SK-N-SH (cell line): ENCODE results near the gene C13orf46. TPM values are rescaled to one million over a fixed set of nuclear protein-coding genes. Genes with fewer than 3 reads are reported as not detected.

Experiments
- CTCF ChIA-PET: fragments of 300-600, 350-600 bp; formaldehyde crosslinking; extraction: SDS; loops from one replicate; lab custom pipeline; 2021; lab: Yijun Ruan, JAX
- POLR2A ChIA-PET: fragments of 350-600 bp; sonication (Branson Sonifier 250); formaldehyde crosslinking; extraction: SDS; loops from one replicate; lab custom pipeline; 2020; ENCODE audit warnings: antibody characterized with exemption, inconsistent platforms; lab: Yijun Ruan, JAX
- DNase-seq: peaks from one replicate; pipeline ENCODE4 v3.0.0; 2012
- H2AFZ ChIP-seq: fragments of 200-600 bp; sonication (generic); 2 replicates; pipeline ENCODE4 v1.8.1; 2016; ENCODE audit warnings: antibody characterized with exemption, mild to moderate bottlenecking, low read depth
- H3F3A ChIP-seq: fragments of 200-600 bp; sonication (generic); replicated peaks from 2 replicates; pipeline ENCODE3; 2016; ENCODE audit warnings: antibody characterized with exemption, mild to moderate bottlenecking; ENCODE audit not compliant: insufficient read depth
- H3K27ac ChIP-seq, 2 experiments: fragments of 200-500 bp in 1 of 2; fragments of 200-600 bp in 1 of 2; sonication (Bioruptor generic) in 1 of 2; sonication (generic), shearing (Covaris generic) in 1 of 2; 2 replicates each; pipeline versions ENCODE4 v1.5.1 to v1.6.1; 2014 to 2016; ENCODE audit warnings: low read depth in 2 of 2, inconsistent platforms in 1 of 2, low read length in 1 of 2, mild to moderate bottlenecking in 1 of 2, mixed read lengths in 1 of 2
- H3K27me3 ChIP-seq: fragments of 200-600 bp; sonication (generic), shearing (Covaris generic); 2 replicates; pipeline ENCODE4 v1.6.1; 2016; ENCODE audit warnings: mixed run types; ENCODE audit not compliant: insufficient read depth
- H3K36me3 ChIP-seq, 2 experiments: fragments of 200-500 bp in 1 of 2; fragments of 200-600 bp in 1 of 2; sonication (Bioruptor generic) in 1 of 2; sonication (generic) in 1 of 2; replicated peaks in 1 of 2; 2 replicates each; pipeline versions ENCODE3 to v1.5.1; 2014 to 2016; ENCODE audit warnings: low read length in 1 of 2, mild to moderate bottlenecking in 1 of 2; ENCODE audit not compliant: insufficient read depth in 2 of 2, control insufficient read depth in 1 of 2
- H3K4me1 ChIP-seq, 2 experiments: fragments of 200-500 bp in 1 of 2; fragments of 200-600 bp in 1 of 2; sonication (Bioruptor generic) in 1 of 2; sonication (generic), shearing (Covaris generic) in 1 of 2; 2 replicates each; pipeline versions ENCODE4 v1.5.1 to v1.6.1; 2014 to 2016; ENCODE audit warnings: low read depth in 1 of 2, low read length in 1 of 2, mixed run types in 1 of 2; ENCODE audit not compliant: insufficient read depth in 2 of 2, control insufficient read depth in 1 of 2
- H3K4me2 ChIP-seq: fragments of 200-600 bp; sonication (generic), shearing (Covaris generic); 2 replicates; pipeline ENCODE4 v1.6.1; 2017; ENCODE audit warnings: mixed run types
- H3K4me3 ChIP-seq, 2 experiments: fragments of 200-500 bp in 1 of 2; fragments of 200-600 bp in 1 of 2; sonication (Bioruptor generic) in 1 of 2; sonication (generic), shearing (Covaris generic) in 1 of 2; 2 replicates each; pipeline versions ENCODE4 v1.5.1 to v1.8.1; 2014 to 2016; ENCODE audit warnings: low read depth in 2 of 2, inconsistent platforms in 1 of 2, low read length in 1 of 2, mild to moderate bottlenecking in 1 of 2, mixed read lengths in 1 of 2, moderate library complexity in 1 of 2
- H3K79me2 ChIP-seq: fragments of 200-600 bp; sonication (generic); 2 replicates; pipeline ENCODE4 v1.8.1; 2017; ENCODE audit warnings: mild to moderate bottlenecking; ENCODE audit not compliant: insufficient read depth
- H3K9ac ChIP-seq: fragments of 200-600 bp; sonication (generic); 2 replicates; pipeline ENCODE4 v1.6.1; 2017; ENCODE audit warnings: mixed run types
- H3K9me2 ChIP-seq: fragments of 200-600 bp; sonication (generic); 2 replicates; pipeline ENCODE4 v1.6.1; 2017; ENCODE audit warnings: mixed run types
- H3K9me3 ChIP-seq: fragments of 200-600 bp; sonication (generic); 2 replicates; pipeline ENCODE4 v1.6.1; 2017; ENCODE audit warnings: mixed run types, mild to moderate bottlenecking, moderate library complexity
- H4K20me1 ChIP-seq: fragments of 200-600 bp; sonication (generic); 2 replicates; pipeline ENCODE4 v1.6.1; 2017; ENCODE audit warnings: mild to moderate bottlenecking, mixed run types; ENCODE audit not compliant: insufficient read depth
- CHD2 ChIP-seq: fragments of 150-350 bp; IDR thresholded peaks from 2 replicates; pipeline ENCODE4 v1.6.1; 2018; ENCODE audit warnings: low read length; ENCODE audit not compliant: partially characterized antibody
- CTCF ChIP-seq: fragments of 200-600 bp; sonication (generic); IDR thresholded peaks from 2 replicates; pipeline ENCODE4 v1.6.1; 2017; ENCODE audit warnings: antibody characterized with exemption, mild to moderate bottlenecking, moderate library complexity
- EP300 ChIP-seq, 2 experiments: IDR thresholded peaks; 2 replicates each; pipeline versions ENCODE4 v1.4.0 to v1.6.1; 2012; ENCODE audit warnings: borderline replicate concordance in 1 of 2, low read depth in 1 of 2, low read length in 1 of 2
- EZH2phosphoT487 ChIP-seq: fragments of 200-600 bp; sonication (generic); IDR thresholded peaks from 2 replicates; pipeline ENCODE4 v1.6.1; 2017; ENCODE audit warnings: low read depth, mixed run types, mild to moderate bottlenecking, antibody characterized with exemption, moderate library complexity, borderline replicate concordance
- FOSL2 ChIP-seq: IDR thresholded peaks from 2 replicates; pipeline ENCODE4 v1.4.0; 2012; ENCODE audit warnings: low read depth, mild to moderate bottlenecking, moderate library complexity, borderline replicate concordance
- FOXM1 ChIP-seq: IDR thresholded peaks from 2 replicates; pipeline ENCODE4 v1.4.0; 2012; ENCODE audit warnings: low read depth, mild to moderate bottlenecking
- GATA2 ChIP-seq: sonication (generic); formaldehyde crosslinking; IDR thresholded peaks from 2 replicates; pipeline ENCODE4 v1.5.0; 2020; ENCODE audit warnings: mild to moderate bottlenecking, missing genetic modification reagents
- JUND ChIP-seq: IDR thresholded peaks from 2 replicates; pipeline ENCODE4 v1.4.0; 2012
- MXI1 ChIP-seq: IDR thresholded peaks from 2 replicates; pipeline ENCODE4 v1.6.1; 2012; ENCODE audit warnings: mild to moderate bottlenecking, low read depth, low read length, improper control_type of control experiment
- NFIC ChIP-seq: IDR thresholded peaks from 2 replicates; pipeline ENCODE4 v1.4.0; 2012; ENCODE audit warnings: borderline replicate concordance
- NRF1 ChIP-seq: IDR thresholded peaks from 2 replicates; pipeline ENCODE4 v1.6.1; 2012; ENCODE audit warnings: low read depth, mild to moderate bottlenecking, low read length
- RAD21 ChIP-seq: IDR thresholded peaks from 2 replicates; pipeline ENCODE4 v1.6.1; 2012; ENCODE audit warnings: mild to moderate bottlenecking, low read length
- SIN3A ChIP-seq: IDR thresholded peaks from 2 replicates; pipeline ENCODE4 v1.6.1; 2012; ENCODE audit warnings: low read depth, mild to moderate bottlenecking, low read length, moderate library complexity, borderline replicate concordance
- TCF12 ChIP-seq: IDR thresholded peaks from 2 replicates; pipeline ENCODE4 v1.4.0; 2012
- TEAD4 ChIP-seq: IDR thresholded peaks from 2 replicates; pipeline ENCODE4 v1.4.0; 2012; ENCODE audit warnings: mild to moderate bottlenecking, borderline replicate concordance; ENCODE audit not compliant: insufficient read depth
- USF1 ChIP-seq: IDR thresholded peaks from 2 replicates; pipeline ENCODE4 v1.4.0; 2012; ENCODE audit warnings: low read depth, borderline replicate concordance
- YY1 ChIP-seq: IDR thresholded peaks from 2 replicates; pipeline ENCODE4 v1.4.0; 2012; ENCODE audit warnings: low read depth, mild to moderate bottlenecking
- WGBS: methylation state at CpG from one replicate; pipeline ENCODE4 v1.1.6; 2017; ENCODE audit warnings: low lambda C conversion rate; 5-methylcytosine and 5-hydroxymethylcytosine counted together
- polyA plus RNA-seq, 3 experiments: library from polyadenylated mRNA; depleted of rRNA; stranded (reverse); fragments of >200 nt; gene quantifications; 2 replicates each; pipeline ENCODE4 v1.2.3, GENCODE V29; 2012
- TF ChIP-seq, protein P1 (sequence below): fragments of 150-350 bp; IDR thresholded peaks from 2 replicates; pipeline ENCODE4 v1.6.1; 2016; ENCODE audit warnings: mild to moderate bottlenecking, low read depth, low read length
- TF ChIP-seq, protein P2 (sequence below): fragments of 150-350 bp; IDR thresholded peaks from 2 replicates; pipeline ENCODE4 v1.6.1; 2017; ENCODE audit warnings: antibody characterized with exemption, low read length, low read depth, borderline replicate concordance
- TF ChIP-seq, protein P3 (sequence below): IDR thresholded peaks from 2 replicates; pipeline ENCODE4; 2012

The C13orf46 gene
- polyA plus RNA-seq, 1 of the 3 experiments (the other 2 are of a cell fraction) = 1.7 TPM

GRCh38 chr13:113915786-113916329 lies 58.0 kb downstream of the C13orf46 start:
- Histone ChIP-seq H3K4me2 (no peak overlapping the region), H4K20me1 (no peaks in the 10 kb centered on the region), H3K4me1 (no peaks in the 10 kb centered on the region), H3K9me2 (no peaks in the 10 kb centered on the region), H3K4me3 (no peak overlapping the region), H3K9me3 (peaks cover 11% of the 10 kb centered on the region), H3F3A (peaks cover 7% of the 10 kb centered on the region), H2AFZ (no peak overlapping the region), H3K27me3 (no peaks in the 10 kb centered on the region), H3K36me3 (peaks cover 0 to 4% of the 10 kb centered on the region in 2 experiments), H3K9ac (no peak overlapping the region), H3K27ac (no peak overlapping the region), H3K79me2 (no peaks in the 10 kb centered on the region)
- ChIA-PET CTCF (interaction anchor here (1.2 kb wide), 1 partner anchor 26 kb away, joined by 3 read pairs; no protein-coding TSS in a partner anchor), POLR2A (no interaction called here)
- no peak for TF ChIP-seq CTCF
- no peak for TF ChIP-seq YY1
- no peak for TF ChIP-seq JUND
- TF ChIP-seq CHD2 = no peak
- no peak for TF ChIP-seq FOXM1
- TF ChIP-seq EZH2phosphoT487 = no peak
- TF ChIP-seq RAD21 = no peak
- TF ChIP-seq EP300 (IDR thresholded peaks at IDR 0.05; ENCODE audit: borderline replicate concordance in 1 of 2, low read depth in 1 of 2, low read length in 1 of 2) = no peak
- TF ChIP-seq TEAD4 = no peak
- TF ChIP-seq, protein P1, sequence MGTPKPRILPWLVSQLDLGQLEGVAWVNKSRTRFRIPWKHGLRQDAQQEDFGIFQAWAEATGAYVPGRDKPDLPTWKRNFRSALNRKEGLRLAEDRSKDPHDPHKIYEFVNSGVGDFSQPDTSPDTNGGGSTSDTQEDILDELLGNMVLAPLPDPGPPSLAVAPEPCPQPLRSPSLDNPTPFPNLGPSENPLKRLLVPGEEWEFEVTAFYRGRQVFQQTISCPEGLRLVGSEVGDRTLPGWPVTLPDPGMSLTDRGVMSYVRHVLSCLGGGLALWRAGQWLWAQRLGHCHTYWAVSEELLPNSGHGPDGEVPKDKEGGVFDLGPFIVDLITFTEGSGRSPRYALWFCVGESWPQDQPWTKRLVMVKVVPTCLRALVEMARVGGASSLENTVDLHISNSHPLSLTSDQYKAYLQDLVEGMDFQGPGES = no peak
- TF ChIP-seq, protein P2, sequence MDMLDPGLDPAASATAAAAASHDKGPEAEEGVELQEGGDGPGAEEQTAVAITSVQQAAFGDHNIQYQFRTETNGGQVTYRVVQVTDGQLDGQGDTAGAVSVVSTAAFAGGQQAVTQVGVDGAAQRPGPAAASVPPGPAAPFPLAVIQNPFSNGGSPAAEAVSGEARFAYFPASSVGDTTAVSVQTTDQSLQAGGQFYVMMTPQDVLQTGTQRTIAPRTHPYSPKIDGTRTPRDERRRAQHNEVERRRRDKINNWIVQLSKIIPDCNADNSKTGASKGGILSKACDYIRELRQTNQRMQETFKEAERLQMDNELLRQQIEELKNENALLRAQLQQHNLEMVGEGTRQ = no peak
- no peak for TF ChIP-seq TCF12
- no peak for TF ChIP-seq USF1
- no peak for TF ChIP-seq NFIC
- TF ChIP-seq GATA2 (CRISPR knock-in tag) = no peak
- TF ChIP-seq FOSL2 = no peak
- TF ChIP-seq, protein P3, sequence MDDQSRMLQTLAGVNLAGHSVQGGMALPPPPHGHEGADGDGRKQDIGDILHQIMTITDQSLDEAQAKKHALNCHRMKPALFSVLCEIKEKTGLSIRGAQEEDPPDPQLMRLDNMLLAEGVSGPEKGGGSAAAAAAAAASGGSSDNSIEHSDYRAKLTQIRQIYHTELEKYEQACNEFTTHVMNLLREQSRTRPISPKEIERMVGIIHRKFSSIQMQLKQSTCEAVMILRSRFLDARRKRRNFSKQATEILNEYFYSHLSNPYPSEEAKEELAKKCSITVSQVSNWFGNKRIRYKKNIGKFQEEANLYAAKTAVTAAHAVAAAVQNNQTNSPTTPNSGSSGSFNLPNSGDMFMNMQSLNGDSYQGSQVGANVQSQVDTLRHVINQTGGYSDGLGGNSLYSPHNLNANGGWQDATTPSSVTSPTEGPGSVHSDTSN = no peak
- TF ChIP-seq NRF1 = no peak
- no peak for TF ChIP-seq MXI1
- TF ChIP-seq SIN3A = no peak
- DNase-seq = no peak
- 71% methylated on average over 11 of the region's 11 CpGs for WGBS
